H54 (cell line): Measurements from ENCODE around the gene LHX4.

Experiments
- DNase-seq: peaks from one replicate; pipeline ENCODE4 v3.0.0; 2011; ENCODE audit warnings: low spot score, mixed read lengths; ENCODE audit not compliant: insufficient read length
- FAIRE-seq: peaks from 3 replicates; lab custom pipeline; 2011; peaks lifted over from hg19 to GRCh38; lab: Jason Lieb, UNC
- POLR2A ChIP-seq: IDR thresholded peaks from 2 replicates; pipeline ENCODE4 v1.6.1; 2011; ENCODE audit warnings: low read depth, mild to moderate bottlenecking, low read length

The LHX4 gene

GRCh38 chr1:180310095-180310494, 80.0 kb downstream of the LHX4 start:
- DNase-seq (no peak), FAIRE-seq (peak; percentile 33)

DNA sequence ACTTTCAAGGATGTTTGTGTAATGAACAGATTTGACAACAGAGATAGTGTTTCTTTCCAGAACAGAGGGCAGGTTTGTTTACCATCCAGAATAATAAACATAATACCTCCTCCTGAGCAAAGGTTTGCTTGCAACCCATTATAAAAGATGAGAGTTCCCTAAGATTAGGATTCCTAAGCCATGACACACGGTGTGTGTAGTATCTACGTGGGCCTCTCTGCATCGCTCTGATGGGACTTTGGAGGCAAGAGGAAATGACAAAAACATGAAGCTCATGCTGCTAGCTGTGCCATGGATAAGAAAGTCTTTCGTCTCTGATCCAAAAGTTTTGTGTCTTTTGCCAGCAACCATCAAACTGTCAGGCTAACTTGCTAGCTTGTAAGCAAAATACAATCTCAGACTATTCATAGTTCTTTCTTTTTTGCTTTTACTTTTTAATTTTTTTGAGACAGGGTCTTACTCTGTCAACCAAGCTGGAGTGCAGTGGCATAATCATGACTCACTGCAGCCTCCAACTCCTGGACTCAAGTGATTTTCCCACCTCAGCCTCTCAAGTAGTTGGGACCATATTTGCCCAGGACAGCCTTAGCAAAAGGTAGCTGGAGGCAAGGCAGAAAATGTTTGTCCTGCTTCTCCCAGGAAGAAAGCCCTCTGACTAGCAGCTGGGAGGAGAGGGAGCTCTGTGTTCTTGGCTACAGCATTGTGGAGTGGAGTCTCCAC, 81.1 kb downstream of the LHX4 start:
- TF ChIP-seq POLR2A, result no peak
- FAIRE-seq (peak; percentile 98), DNase-seq (peak; percentile 13)

More at GRCh38 chr1:180310095-180310494, 80.0 kb downstream of the LHX4 start:
- no peak for TF ChIP-seq POLR2A

- no peak for TF ChIP-seq POLR2A
- FAIRE-seq (no peak), DNase-seq (no peak)
Measured at GRCh38 chr1:180312926-180313325, 82.9 kb downstream of the LHX4 start.

GRCh38 chr1:180327089-180327488, 97.0 kb downstream of the LHX4 start:
- TF ChIP-seq POLR2A, result no peak
- DNase-seq (no peak), FAIRE-seq (no peak)
